GM12878 (cell line): ENCODE data around the gene SORT1. TPM values are rescaled to one million over a fixed set of nuclear protein-coding genes. Genes with fewer than 3 reads are reported as not detected.

Experiments
- ATAC-seq: fragments of 200-7000 bp; cut with Tn5 transposase; 3 replicates; pipeline ENCODE4 v1.9.1; 2020; ENCODE audit warnings: mild to moderate bottlenecking, moderate library complexity
- BruUV-seq: library from RNA; stranded (reverse); fragments of 400-500 nt; replicated peaks from 2 replicates; lab custom pipeline; 2021; lab: Mats Ljungman, UMichigan
- CTCF ChIA-PET: fragments of 300-600 bp; sonication (Branson Sonifier 250); formaldehyde crosslinking; extraction: SDS; loops from one replicate; lab custom pipeline; 2021; ENCODE audit warnings: inconsistent platforms; lab: Yijun Ruan, JAX
- POLR2A ChIA-PET: fragments of 350-600 bp; formaldehyde crosslinking; extraction: SDS; loops from one replicate; lab custom pipeline; 2021; ENCODE audit warnings: inconsistent platforms; lab: Charles Lee
- RAD21 ChIA-PET: fragments of 300-600 bp; sonication (Branson Sonifier 250); formaldehyde crosslinking; loops from one replicate; lab custom pipeline; 2023; ENCODE audit warnings: antibody characterized with exemption; ENCODE audit not compliant: unreplicated experiment; lab: Charles Lee
- SMC1A ChIA-PET: fragments of 300-600 bp; sonication (Branson Sonifier 250); formaldehyde crosslinking; loops from one replicate; lab custom pipeline; 2023; ENCODE audit not compliant: unreplicated experiment, uncharacterized antibody; lab: Charles Lee
- DNase-seq: peaks from one replicate; pipeline ENCODE4 v3.0.0-alpha.2; 2011; ENCODE audit warnings: low read depth, low spot score
- FAIRE-seq: peaks from 3 replicates; lab custom pipeline; 2011; peaks lifted over from hg19 to GRCh38; lab: Jason Lieb, UNC
- H2AFZ ChIP-seq: 2 replicates; pipeline ENCODE4 v1.6.0; 2011; ENCODE audit warnings: low read depth, low read length, control low read depth; ENCODE audit not compliant: control insufficient read depth
- H3K27ac ChIP-seq: 2 replicates; pipeline ENCODE4 v1.5.1; 2011; ENCODE audit warnings: control low read depth; ENCODE audit not compliant: control insufficient read depth, insufficient read depth
- H3K27me3 ChIP-seq, 2 experiments: replicated peaks in 1 of 2; 2 replicates each; pipeline versions ENCODE4 v1.6.0 to v1.6.1; 2011; ENCODE audit warnings: low read length in 1 of 2; ENCODE audit not compliant: control insufficient read depth in 2 of 2, insufficient read depth in 2 of 2
- H3K36me3 ChIP-seq, 2 experiments: 2 replicates each; pipeline ENCODE4 v1.5.1; 2011; ENCODE audit warnings: low read length in 1 of 2; ENCODE audit not compliant: control insufficient read depth in 2 of 2, insufficient read depth in 2 of 2
- H3K4me1 ChIP-seq: 2 replicates; pipeline ENCODE4 v1.6.1; 2011; ENCODE audit warnings: mild to moderate bottlenecking, low read length, moderate library complexity, mixed read lengths; ENCODE audit not compliant: control insufficient read depth, insufficient read depth
- H3K4me2 ChIP-seq: 2 replicates; pipeline ENCODE4 v1.6.0; 2011; ENCODE audit warnings: control low read depth; ENCODE audit not compliant: control insufficient read depth, insufficient read depth
- H3K4me3 ChIP-seq: fragments of 200-600 bp; sonication (generic); 2 replicates; pipeline ENCODE4 v1.5.1; 2016
- H3K79me2 ChIP-seq: 2 replicates; pipeline ENCODE4 v1.6.0; 2011; ENCODE audit warnings: low read length; ENCODE audit not compliant: control insufficient read depth, insufficient read depth
- H3K9ac ChIP-seq: 2 replicates; pipeline ENCODE4 v1.8.0; 2011; ENCODE audit warnings: low read length, control low read depth, mixed read lengths; ENCODE audit not compliant: control insufficient read depth, insufficient read depth
- H3K9me3 ChIP-seq: replicated peaks from 3 replicates; pipeline ENCODE4 v1.5.1; 2011; ENCODE audit warnings: mild to moderate bottlenecking, low read length; ENCODE audit not compliant: control insufficient read depth, insufficient read depth
- H4K20me1 ChIP-seq: 2 replicates; pipeline ENCODE4 v1.6.0; 2011; ENCODE audit not compliant: control insufficient read depth, insufficient read depth
- ASH2L ChIP-seq: fragments of 300-600, 200-600 bp; sonication (generic); IDR thresholded peaks from 2 replicates; pipeline ENCODE4 v1.6.1; 2017; ENCODE audit warnings: low read depth, mild to moderate bottlenecking, borderline replicate concordance
- EED ChIP-seq: sonication (generic); IDR thresholded peaks from 2 replicates; pipeline ENCODE4 v1.6.1; 2016; ENCODE audit warnings: antibody characterized with exemption, low read depth
- FOXK2 ChIP-seq: fragments of 450-650 bp; IDR thresholded peaks from 2 replicates; pipeline ENCODE4 v1.6.1; 2017; ENCODE audit warnings: mild to moderate bottlenecking, moderate library complexity
- GATAD2B ChIP-seq: fragments of 450-650 bp; conservative IDR thresholded peaks from 2 replicates; pipeline ENCODE4 v1.6.1; 2017; ENCODE audit warnings: low read depth, mild to moderate bottlenecking, moderate library complexity
- LARP7 ChIP-seq: fragments of 450-650 bp; IDR thresholded peaks from 2 replicates; pipeline ENCODE4 v1.6.1; 2017; ENCODE audit warnings: mild to moderate bottlenecking
- POLR2A ChIP-seq: IDR thresholded peaks from 2 replicates; pipeline ENCODE4 v1.6.1; 2011; ENCODE audit warnings: low read depth, mild to moderate bottlenecking, low read length
- POLR2AphosphoS5 ChIP-seq: IDR thresholded peaks from 2 replicates; pipeline ENCODE4 v1.6.1; 2011; ENCODE audit warnings: mild to moderate bottlenecking, low read length, inconsistent platforms
- RAD51 ChIP-seq: fragments of 450-650 bp; IDR thresholded peaks from 2 replicates; pipeline ENCODE4 v1.6.1; 2016; ENCODE audit warnings: moderate library complexity, mild to moderate bottlenecking, inconsistent platforms
- RCOR1 ChIP-seq: conservative IDR thresholded peaks from 2 replicates; pipeline ENCODE4 v1.6.1; 2012; ENCODE audit warnings: low read depth, low read length, improper control_type of control experiment
- SRF ChIP-seq, 2 experiments: IDR thresholded peaks; 2 replicates each; pipeline ENCODE4 v1.6.1; 2011; ENCODE audit warnings: low read depth in 2 of 2, low read length in 2 of 2, mild to moderate bottlenecking in 1 of 2, moderate library complexity in 1 of 2
- STAT3 ChIP-seq: IDR thresholded peaks from 2 replicates; pipeline ENCODE4 v1.6.1; 2011; ENCODE audit warnings: low read depth, low read length, improper control_type of control experiment
- ZBTB33 ChIP-seq: fragments of 450-650 bp; IDR thresholded peaks from 2 replicates; pipeline ENCODE4 v1.6.1; 2017; ENCODE audit warnings: mild to moderate bottlenecking
- ZNF687 ChIP-seq: fragments of 450-650 bp; IDR thresholded peaks from 2 replicates; pipeline ENCODE4 v1.6.1; 2017; ENCODE audit warnings: mild to moderate bottlenecking, moderate library complexity
- whole genome bisulfite sequencing: methylation state at CpG from one replicate; pipeline ENCODE4 v1.1.6; 2016; ENCODE audit warnings: low lambda C conversion rate; ENCODE audit not compliant: insufficient replicate concordance, insufficient coverage; ENCODE audit errors: missing lambda C conversion rate; 5-methylcytosine and 5-hydroxymethylcytosine counted together
- in situ Hi-C: fragments of 300-500 bp; cut with MboI; formaldehyde crosslinking; loops from 9 replicates; pipeline ENCODE4 v1.14.3; 2018; ENCODE audit warnings: mixed read lengths
- intact Hi-C: fragments of 100-400 bp; cut with micrococcal nuclease; formaldehyde crosslinking; loops from one replicate; pipeline ENCODE4 v1.14.2; 2022; ENCODE audit not compliant: unreplicated experiment
- polyA plus RNA-seq, 11 experiments: library from polyadenylated mRNA; depleted of rRNA in 4 of 11; unstranded in 6 of 11; stranded (reverse) in 5 of 11; fragments of >200 nt; fragmentation: Nextera tagmentation in 4 of 11; fragmentation: Illumina TruSeq in 1 of 11; extraction: Ambion mirVana in 4 of 11; extraction: Trizol in 1 of 11; gene quantifications; 1 replicate in 1 of 11; 2 replicates in 10 of 11; pipeline versions ENCODE4 v1.2.1 to v1.2.3, GENCODE V29; 2011 to 2016; ENCODE audit warnings: inconsistent platforms in 2 of 11, missing spikeins in 2 of 11, low read depth in 1 of 11
- total RNA-seq, 4 experiments: library from RNA; depleted of rRNA in 3 of 4; stranded (reverse); fragments of >200 nt in 3 of 4; fragmentation: Illumina TruSeq in 1 of 4; extraction: Trizol in 1 of 4; gene quantifications; 2 replicates each; pipeline versions ENCODE4 v1.2.1 to v1.2.3, GENCODE V29; 2013 to 2021

The SORT1 gene
- total and polyA plus RNA-seq, 10 of the 15 experiments (the other 5 are each of a cell fraction or from before 2014, with no cell fraction given), result 0.06 to 1.9 (median 0.33) TPM; not detected in 1

GRCh38 chr1:109381573-109381972 lies 16.1 kb downstream of the SORT1 start:
- SMC1A ChIA-PET, result no interaction called here
- FAIRE-seq, result no peak
- Histone ChIP-seq H4K20me1 (no peaks in the 10 kb centered on the region), H3K9me3 (no peaks in the 10 kb centered on the region), H3K79me2 (no peaks in the 10 kb centered on the region), H3K4me1 (no peaks in the 10 kb centered on the region), H3K36me3 (no peaks in the 10 kb centered on the region), H3K27me3 (no peaks in the 10 kb centered on the region), H3K27ac (no peak overlapping the region), H2AFZ (no peak overlapping the region), H3K4me2 (no peak overlapping the region), H3K9ac (no peak overlapping the region), H3K4me3 (no peak overlapping the region)
- in situ Hi-C loops, result no loop called here
- ATAC-seq, result no peak
- intact Hi-C loops, result no loop called here
- POLR2A ChIA-PET, result no interaction called here
- CTCF ChIA-PET, result interaction anchor here (0.7 to 2.0 kb wide), 4 partner anchors 9 to 1690 kb away, joined by 3 to 7 read pairs (median 4); partner anchors contain the start of gene SORT1
- 22% methylated on average over 2 of the region's 2 CpGs for WGBS
- TF ChIP-seq GATAD2B (no peak), ZBTB33 (no peak), SRF (IDR thresholded peaks at IDR 0.05; ENCODE audit: low read depth in 2 of 2, low read length in 2 of 2) (no peak), RAD51 (no peak)
- no TSS peak for BruUV-seq
- DNase-seq, result no peak
- RAD21 ChIA-PET, result interaction anchor here (1.3 kb wide), 1 partner anchor 104 kb away, joined by 4 read pairs; no protein-coding TSS in a partner anchor

- no TSS peak for BruUV-seq
- H4K20me1 ChIP-seq, result no peaks in the 10 kb centered on the region
- H3K36me3 ChIP-seq, result no peaks in the 10 kb centered on the region
- no peaks in the 10 kb centered on the region for H3K79me2 ChIP-seq
- WGBS, result 30% methylated on average over 3 of the region's 3 CpGs
- in situ Hi-C loops (no loop called here), intact Hi-C loops (no loop called here)
- no peak overlapping the region for H3K27ac ChIP-seq
- POLR2A ChIA-PET, result interaction anchor here (0.6 to 1.2 kb wide), 2 partner anchors 12 to 881 kb away, joined by 3 to 5 read pairs; no protein-coding TSS in a partner anchor
- H2AFZ ChIP-seq, result no peak overlapping the region
- no peaks in the 10 kb centered on the region for H3K4me1 ChIP-seq
- CTCF ChIA-PET, result interaction anchor here (0.9 to 1.1 kb wide), 2 partner anchors 29 to 100 kb away, joined by 3 to 4 read pairs; no protein-coding TSS in a partner anchor
- no peak overlapping the region for H3K4me2 ChIP-seq
- H3K9me3 ChIP-seq, result no peaks in the 10 kb centered on the region
- RAD21 ChIA-PET, result interaction anchor here (1.4 kb wide), 1 partner anchor 19 kb away, joined by 3 read pairs; no protein-coding TSS in a partner anchor
- H3K9ac ChIP-seq, result no peak overlapping the region
- no peak for ATAC-seq
- SMC1A ChIA-PET, result interaction anchor here (0.6 to 1.2 kb wide), 3 partner anchors 9 to 26 kb away, joined by 3 to 7 read pairs (median 3); no protein-coding TSS in a partner anchor
- no peak for DNase-seq
- H3K4me3 ChIP-seq, result no peak overlapping the region
- FAIRE-seq, result no peak
- no peaks in the 10 kb centered on the region for H3K27me3 ChIP-seq
- TF ChIP-seq ZNF687, result no peak
- TF ChIP-seq POLR2AphosphoS5, result no peak
- TF ChIP-seq EED, result no peak
- no peak for TF ChIP-seq ASH2L
- TF ChIP-seq LARP7, result no peak
- TF ChIP-seq STAT3, result no peak
- no peak for TF ChIP-seq RCOR1
- no peak for TF ChIP-seq FOXK2
- TF ChIP-seq POLR2A, result no peak
These were observed 17.8 kb downstream of the SORT1 start for GRCh38 chr1:109379907-109380306.
